ENCODE measurements around the gene PLCB4.

- TF ChIP-seq CTCF (IDR thresholded peaks at IDR 0.05; ENCODE audit: insufficient read depth, low read length, poor library complexity, severe bottlenecking) (no peak), EZH2phosphoT487 (conservative IDR thresholded peaks at IDR 0.05; ENCODE audit: low read length) (no peak)
Observed at GRCh38 chr20:9262653-9263194, 193.8 kb downstream of the PLCB4 start.

Data from SU-DHL-6 (cell line).